HG03025 (cell line): ENCODE results near the gene MCAM.

ENCODE experiments used
- ATAC-seq: cut with Tn5 transposase; IDR thresholded peaks from one replicate; pipeline ENCODE4 v1.9.1; 2021; ENCODE audit warnings: mild to moderate bottlenecking, moderate library complexity; ENCODE audit not compliant: unreplicated experiment, low FRiP score

Gene MCAM

GRCh38 chr11:119316729-119317591, at the start of gene MCAM:
MCAM (minus strand) TSS chr11:119317130; CDS start chr11:119317101, 29 bp downstream.
- ATAC-seq: no peak

DNA sequence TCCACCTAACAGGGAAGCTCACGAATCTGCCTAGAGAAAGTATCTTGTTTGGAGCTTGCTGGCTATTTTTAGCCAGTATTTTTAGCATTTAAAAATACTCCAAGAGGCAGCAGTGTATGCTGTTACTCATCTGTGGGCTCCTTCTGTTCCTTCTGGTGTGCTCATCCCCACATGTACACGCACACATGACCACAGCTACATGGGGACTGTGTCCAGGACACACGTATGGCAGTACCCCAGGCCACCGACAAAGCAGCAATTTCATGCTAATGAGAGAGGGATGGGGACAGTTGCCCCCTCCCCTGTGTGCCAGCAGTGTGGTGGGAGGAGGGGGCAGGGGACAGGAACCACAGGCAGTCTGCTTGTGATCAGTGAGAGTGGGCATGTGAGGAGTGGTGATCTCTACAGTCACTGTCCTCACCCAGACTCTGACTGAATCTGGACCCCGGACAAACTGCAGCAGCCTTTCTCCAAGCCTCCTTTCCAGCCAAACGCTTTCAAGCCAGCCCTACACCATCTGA, 48.2 kb upstream of the MCAM start:
- ATAC-seq: no peak

GRCh38 chr11:119363851-119364590, 47.1 kb upstream of the MCAM start:
- ATAC-seq: no peak

DNA sequence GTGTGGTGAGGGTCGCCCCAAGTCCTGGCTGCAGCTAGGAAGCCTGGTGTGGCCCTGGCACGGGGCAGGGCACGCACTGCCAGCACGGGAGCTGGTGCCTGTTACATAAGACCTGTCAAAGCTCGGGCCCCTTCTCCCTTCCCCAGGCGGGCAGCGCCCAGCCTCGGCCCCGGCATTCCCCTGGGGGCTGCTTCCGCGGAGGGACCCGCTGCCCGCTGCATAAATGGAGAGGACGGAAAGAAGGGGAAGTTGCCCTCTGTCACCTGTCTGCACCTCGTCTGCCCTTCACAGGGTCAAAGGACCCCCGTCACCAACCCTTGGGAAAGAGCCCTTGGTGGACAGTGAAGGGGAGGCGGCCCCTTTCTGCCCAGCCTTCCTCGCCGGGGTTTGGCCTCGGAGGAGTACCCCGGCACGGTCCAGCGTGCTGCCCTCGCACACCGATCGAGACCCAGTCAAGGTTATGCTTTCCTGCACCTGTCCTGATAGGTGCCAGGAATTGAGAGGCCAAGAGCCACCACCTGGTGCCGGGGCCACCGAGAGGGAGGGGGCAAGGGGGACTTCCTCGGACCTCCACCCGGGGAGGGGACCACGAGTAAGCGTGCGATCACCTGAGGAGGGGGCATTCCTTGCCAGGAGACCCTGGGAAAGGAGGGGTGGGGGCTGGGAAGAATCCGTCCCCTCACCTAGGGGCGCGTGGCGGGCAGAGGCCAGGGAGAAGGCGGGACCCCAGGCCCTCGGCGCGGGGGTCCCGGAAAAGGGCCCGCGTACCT, 46.3 kb upstream of the MCAM start:
- no peak for ATAC-seq

DNA sequence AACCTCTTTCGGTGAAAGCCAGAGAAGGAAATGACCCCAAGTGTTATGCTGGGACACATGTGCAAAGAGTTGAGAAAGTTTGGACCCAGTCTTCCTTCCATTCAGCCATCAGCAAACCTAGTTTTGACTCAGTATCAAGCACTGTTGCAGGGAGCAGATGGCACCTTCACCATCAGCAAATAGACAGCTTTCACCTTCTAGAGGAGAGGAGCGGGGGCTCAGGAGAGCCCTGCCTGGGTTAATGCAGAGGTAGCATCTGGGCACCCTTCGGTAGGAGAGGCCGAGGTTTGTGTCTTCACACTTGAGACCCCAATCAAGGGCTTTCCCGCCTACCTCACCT, 45.8 kb upstream of the MCAM start:
- no peak for ATAC-seq

DNA sequence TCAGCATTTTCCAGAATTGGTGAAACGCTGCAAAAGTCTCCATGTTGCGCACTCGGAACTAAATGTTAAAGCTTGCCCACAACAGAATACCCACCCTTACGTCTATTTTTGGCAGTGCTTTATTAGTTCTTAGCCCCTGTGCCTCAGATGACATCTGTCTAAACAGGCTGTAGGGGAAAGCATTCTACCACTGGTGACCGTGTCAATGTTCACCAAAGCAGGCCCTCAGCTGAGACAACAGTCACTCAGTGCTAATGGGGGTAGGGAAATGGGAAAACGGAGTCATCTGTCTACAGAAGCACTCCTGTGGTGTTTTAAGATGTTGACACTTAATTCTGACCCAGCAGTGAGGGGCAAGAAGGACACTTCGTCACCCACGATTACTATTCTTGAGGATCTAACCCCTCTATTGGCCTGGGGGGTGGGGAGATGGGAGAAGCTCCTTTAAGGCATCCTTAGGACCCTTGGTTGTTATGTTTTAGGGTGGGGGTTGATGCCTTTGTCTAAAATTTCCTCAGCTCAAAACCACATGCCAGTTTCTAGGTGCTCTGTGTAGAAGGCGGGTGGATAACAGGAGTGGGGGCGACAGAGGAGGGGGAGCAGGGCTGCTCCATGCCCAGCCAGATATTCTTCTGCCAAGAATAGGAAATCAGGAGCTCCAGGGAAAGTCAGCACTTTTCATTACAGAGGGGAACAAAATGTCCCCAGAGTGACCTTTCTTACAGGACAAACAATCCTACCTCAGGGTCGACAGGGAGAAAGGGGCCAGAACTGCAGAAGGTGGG, 45.2 kb upstream of the MCAM start:
- no peak for ATAC-seq

- no peak for ATAC-seq
Observed at GRCh38 chr11:119361056-119361787, 44.3 kb upstream of the MCAM start.

DNA sequence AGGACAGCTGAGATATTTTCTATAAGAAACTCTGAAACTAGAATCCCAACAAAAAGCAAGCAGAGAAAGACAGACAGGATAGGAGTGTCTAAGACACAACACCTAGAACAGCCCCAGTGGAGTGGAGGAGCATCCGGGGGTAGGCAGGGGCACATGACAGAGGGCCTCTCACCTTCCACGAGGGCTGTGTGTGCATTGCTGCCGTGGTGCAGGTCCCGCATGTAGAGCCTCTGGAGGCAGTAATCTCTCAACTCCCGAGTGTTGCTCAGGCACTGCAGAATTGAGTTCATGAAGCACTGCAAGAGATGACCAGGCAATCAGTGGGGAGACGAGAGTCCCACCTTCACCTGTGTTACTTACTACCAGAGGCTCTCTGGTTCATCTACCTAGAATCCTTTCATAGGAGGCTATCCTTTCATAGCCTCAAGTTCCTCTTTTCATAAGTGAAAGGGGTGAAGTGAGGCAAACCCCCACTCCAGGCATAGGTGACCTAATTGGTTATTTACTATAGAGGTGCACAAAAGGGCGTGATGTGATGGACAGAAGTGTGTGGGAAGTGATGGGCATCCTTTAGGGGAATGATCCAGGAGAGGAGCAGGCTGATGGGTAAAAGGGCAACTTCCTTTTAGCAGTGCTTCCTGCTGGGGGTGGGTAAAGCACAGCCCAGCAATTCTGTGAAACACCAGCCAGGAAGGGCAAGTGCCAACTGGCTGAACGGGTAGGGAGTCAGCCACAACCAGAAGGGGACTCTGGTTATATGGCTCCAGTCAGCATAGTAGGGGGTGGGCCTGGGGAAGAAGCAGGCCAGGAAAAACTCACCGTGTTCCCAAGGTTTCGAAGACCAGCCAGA, 42.7 kb upstream of the MCAM start:
- no peak for ATAC-seq

GRCh38 chr11:119357074-119357473, 40.1 kb upstream of the MCAM start:
- no peak for ATAC-seq

DNA sequence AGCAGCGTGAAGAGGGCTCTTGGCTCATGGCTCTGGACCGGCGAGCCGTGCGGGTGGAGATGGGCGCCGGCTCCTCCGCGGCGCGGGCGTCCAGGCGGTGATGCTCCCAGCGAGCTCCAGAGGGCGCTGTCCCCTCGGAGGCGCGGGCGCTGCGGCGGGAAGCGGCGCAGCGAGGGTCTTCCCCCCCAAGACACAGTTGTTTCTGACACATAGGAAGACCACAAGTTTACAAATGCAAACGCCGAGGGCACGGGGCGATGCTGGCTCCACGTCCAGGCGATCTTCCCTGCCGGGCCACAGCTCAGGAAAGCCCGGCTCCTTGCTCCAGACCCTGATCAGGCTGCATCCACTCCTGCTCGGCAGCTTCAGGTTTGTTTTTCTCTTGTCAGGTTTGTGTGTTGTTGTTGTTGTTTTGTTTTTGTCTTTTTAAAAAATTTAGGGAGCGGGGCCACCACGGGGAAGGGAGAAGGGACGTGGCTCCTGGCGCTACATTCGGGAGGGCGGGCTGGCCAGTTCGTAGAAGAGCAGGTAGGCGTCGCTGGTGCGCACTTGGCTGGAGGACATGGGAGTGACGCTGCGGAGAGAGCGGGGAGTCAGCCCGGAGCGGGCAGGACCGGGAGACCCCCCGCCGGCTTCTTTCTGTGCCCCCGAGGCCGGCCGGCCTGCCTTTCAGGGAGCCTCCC, 39.6 kb upstream of the MCAM start:
- ATAC-seq: no peak

- ATAC-seq: no peak
Observed at GRCh38 chr11:119355091-119355843, 38.3 kb upstream of the MCAM start.

DNA sequence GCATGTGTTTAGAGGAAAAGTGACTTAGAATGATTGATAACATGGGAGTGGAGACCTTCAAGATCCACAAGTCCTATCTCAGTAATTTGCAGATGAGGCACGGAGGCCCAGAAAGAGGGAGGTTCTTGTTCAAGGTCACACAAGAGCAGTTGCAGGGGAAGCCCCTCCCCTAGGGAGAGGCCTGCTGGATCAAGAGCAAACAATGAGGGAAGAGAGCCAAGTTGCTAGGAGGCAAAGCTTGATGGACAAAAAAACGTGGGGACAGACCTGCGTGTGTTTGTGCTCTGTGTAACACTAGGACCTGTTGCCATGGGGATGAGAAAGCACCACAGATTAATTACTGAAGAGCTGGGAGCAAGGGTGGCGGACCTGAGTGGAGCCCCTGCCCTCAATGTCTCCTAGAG, 35.9 kb upstream of the MCAM start:
- no peak for ATAC-seq

GRCh38 chr11:119351232-119351631, 34.3 kb upstream of the MCAM start:
- no peak for ATAC-seq

DNA sequence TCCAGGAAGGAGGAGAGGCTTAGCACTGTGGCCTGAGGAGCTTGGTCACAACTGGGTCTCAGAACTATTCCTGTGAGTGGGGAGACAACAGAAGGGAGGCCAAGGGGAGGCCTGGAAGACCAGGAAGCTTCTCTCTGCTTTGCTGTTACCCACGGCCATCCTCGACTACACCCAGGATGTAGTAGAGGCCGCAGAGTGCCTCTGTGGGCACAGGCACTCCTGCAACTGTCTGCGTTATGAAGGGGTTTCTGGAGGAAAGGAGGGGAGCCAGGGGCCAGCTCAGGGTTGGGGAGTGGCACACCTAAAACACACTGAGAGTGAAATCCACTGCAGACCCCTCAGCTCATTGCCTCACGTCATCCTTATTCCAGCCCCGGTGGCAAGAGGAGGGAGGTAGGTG, 33.4 kb upstream of the MCAM start:
- ATAC-seq: no peak

DNA sequence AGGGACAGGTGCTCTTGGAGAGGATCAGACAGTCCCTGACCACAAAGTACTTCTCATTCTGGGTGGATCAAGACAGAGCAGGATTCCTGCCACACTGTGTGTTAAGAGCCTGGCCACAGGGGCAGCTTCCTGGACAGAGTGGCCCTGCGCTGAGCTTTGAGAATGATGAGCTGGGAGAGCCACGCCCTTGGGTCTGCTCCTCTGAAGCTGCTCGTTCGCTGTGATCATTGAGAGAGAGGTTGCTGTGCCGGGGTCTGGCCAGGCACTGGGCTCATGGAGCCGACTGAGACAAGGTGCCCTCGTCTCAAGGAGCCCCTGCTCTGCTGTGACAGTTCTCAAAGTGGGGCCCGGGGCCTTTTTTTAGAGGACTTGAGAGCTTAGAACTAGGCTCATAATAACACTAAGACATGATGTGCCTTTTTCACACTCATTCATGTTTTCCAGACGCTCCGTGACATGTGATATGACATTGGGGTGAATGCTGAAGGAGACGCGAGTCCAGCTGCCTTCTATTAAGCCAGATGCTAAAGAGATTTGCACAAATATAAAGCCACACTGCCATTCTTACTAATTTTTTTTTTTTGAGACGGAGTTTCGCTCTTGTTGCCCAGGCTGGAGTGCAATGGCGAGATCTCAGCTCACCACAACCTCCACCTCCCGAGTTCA, 31.1 kb upstream of the MCAM start:
- no peak for ATAC-seq

DNA sequence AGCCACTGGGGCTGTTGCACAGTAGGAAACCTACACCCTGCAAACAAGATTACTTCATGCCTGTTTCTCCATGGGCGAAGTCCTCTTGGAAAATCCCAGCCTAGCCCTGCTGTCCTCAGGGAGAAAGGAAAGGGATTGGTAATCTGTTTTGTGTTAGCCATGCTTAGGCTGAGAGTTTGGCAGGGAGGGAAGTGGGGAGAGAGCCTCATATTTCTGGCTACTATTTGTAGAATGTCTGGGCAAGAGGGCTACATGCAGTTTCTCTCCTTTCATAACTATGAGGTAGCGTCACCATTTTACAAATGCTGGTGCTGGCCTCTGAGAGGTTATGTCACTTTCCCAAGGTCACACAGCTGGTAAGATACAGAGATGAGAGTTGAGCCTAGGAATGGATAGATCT, 30.3 kb upstream of the MCAM start:
- no peak for ATAC-seq

DNA sequence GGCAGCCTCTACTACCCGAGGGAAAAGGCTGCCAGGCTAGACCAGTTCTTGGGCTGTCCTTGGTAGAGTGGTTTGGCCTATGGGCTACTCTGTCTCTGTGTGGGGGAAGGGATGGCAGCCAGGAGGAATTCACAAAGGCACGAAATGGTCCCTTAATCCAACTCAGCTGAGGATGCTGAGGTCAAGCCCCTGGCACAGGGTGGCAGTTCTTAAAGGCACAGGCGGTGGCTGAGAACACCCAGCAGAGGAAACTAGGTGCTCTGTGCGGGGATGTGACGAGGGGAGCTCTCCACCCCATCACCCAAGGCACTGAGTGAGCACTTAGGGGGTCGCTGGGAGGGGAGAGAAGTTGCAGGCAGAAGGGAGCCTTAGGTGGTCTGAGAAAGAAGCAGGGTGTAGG, 29.7 kb upstream of the MCAM start, which contains the start of gene MFRP:
Gene MFRP (minus strand): TSS at position 101 of the 400 bp plus-strand sequence. CDS start 192 bp downstream, outside the sequence.
- no peak for ATAC-seq
